ENCODE data around the gene TMEM115.

GRCh38 chr3:50369012-50369670 lies 9.8 kb upstream of the TMEM115 start:
- TF ChIP-seq CTCF (IDR thresholded peaks at IDR 0.05; ENCODE audit: low read depth, low read length) (no peak), EZH2phosphoT487 (IDR thresholded peaks at IDR 0.05; ENCODE audit: low read depth) (no peak)
